Measurements from ENCODE around the gene CPNE5.
A peak's percentile ranks its signal among the peaks of the same experiment; 100 is the strongest.

DNA sequence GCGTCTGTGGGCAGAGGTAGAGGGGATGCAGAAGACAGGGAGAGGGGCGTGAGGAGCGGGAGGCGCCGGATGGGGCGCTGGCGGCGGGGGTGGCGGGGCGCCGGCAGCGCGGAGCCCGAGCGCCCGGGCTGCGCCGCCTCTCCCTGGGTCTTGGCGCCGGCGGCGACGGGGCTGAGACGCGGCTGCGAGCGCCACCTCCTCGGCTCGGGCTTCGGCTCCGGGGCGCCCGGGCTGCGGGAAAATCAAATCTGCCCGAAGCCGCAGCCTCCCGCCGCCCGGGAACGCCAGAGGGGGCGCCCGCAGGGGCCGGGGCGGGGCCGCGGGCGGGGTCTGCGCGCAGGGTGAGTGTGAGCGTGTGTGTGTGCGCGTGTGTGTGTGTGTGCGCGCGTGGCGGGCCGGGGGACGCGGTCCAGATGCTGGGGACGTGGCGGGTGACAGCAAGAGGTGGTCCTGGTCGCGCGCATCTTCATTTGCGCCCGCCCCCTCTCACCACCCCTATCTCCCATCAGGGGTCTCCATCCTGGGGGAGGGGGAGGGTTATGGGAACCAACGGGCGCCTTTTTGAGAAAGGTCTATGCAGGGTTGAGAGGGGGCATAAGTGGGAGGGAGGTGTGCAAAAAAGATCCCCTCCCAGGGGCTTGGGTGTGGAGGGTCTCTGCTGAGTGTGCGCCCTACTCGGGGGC is 646 bp upstream of the CPNE5 start:
- TF ChIP-seq, protein P1, sequence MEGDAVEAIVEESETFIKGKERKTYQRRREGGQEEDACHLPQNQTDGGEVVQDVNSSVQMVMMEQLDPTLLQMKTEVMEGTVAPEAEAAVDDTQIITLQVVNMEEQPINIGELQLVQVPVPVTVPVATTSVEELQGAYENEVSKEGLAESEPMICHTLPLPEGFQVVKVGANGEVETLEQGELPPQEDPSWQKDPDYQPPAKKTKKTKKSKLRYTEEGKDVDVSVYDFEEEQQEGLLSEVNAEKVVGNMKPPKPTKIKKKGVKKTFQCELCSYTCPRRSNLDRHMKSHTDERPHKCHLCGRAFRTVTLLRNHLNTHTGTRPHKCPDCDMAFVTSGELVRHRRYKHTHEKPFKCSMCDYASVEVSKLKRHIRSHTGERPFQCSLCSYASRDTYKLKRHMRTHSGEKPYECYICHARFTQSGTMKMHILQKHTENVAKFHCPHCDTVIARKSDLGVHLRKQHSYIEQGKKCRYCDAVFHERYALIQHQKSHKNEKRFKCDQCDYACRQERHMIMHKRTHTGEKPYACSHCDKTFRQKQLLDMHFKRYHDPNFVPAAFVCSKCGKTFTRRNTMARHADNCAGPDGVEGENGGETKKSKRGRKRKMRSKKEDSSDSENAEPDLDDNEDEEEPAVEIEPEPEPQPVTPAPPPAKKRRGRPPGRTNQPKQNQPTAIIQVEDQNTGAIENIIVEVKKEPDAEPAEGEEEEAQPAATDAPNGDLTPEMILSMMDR (conservative IDR thresholded peaks at IDR 0.05; ENCODE audit: low read depth, low read length), result peak; percentile 19; the same call in 1 of the 2 replicates
- TF ChIP-seq EZH2 (IDR thresholded peaks at IDR 0.05; ENCODE audit: low read length, unreplicated experiment), result no peak
- no peak; the same call in 1 of the 2 replicates for TF ChIP-seq EZH2phosphoT487 (IDR thresholded peaks at IDR 0.05; ENCODE audit: borderline replicate concordance, low read length)
